Activated CD8-positive, alpha-beta memory T cell treated with anti-CD3 and anti-CD28 coated beads for 48 hours (primary cell): ENCODE results near the gene TPCN2.
"Not testable (repeated sequence)": the region's sequence is repeated elsewhere in the genome, so short reads cannot be mapped to it uniquely, and the experiment has no call there.

Source experiments
- DNase-seq, 3 experiments: peaks; one replicate each; pipeline ENCODE4 v3.0.0-alpha.2; 2020; ENCODE audit warnings: low read depth in 2 of 3, low spot score in 2 of 3

The TPCN2 gene

GRCh38 chr11:69048694-69049489, at the start of gene TPCN2:
TPCN2 (plus strand) TSS chr11:69048932; CDS start chr11:69048998, 66 bp downstream.
- peak; percentile 63 to 82 (median 77) for DNase-seq

DNA sequence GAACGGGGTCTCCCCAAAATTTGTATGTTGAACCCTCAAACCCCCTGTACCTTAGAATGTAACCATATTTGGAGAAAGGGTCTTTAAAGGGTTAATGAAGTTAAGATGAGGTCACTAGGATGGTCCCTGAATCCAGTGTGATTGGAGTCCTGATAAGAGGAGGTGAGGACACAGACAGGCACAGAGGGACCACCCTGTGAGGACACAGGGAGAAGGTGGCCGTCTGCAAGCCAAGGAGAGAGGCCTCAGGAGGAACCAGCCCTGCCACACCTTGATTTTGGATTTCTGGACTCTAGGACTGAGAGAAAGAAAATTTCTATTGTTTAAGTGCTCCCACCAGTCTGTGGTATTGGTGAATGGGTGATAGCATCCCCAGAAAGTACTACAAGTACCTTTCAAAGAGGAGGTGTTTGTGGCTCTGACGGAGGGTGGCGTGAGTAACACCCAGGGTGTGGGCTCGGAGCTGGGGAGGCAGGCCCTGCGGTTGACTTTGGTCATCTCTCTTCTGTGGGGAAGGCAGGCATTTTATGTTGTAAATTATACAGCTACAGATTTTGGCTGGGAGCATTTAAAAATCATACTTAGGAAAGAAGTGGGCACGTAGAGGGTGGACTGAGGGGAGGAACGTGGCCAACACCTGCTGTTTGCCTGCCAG, 49.5 kb upstream of the TPCN2 start:
- no peak for DNase-seq

DNA sequence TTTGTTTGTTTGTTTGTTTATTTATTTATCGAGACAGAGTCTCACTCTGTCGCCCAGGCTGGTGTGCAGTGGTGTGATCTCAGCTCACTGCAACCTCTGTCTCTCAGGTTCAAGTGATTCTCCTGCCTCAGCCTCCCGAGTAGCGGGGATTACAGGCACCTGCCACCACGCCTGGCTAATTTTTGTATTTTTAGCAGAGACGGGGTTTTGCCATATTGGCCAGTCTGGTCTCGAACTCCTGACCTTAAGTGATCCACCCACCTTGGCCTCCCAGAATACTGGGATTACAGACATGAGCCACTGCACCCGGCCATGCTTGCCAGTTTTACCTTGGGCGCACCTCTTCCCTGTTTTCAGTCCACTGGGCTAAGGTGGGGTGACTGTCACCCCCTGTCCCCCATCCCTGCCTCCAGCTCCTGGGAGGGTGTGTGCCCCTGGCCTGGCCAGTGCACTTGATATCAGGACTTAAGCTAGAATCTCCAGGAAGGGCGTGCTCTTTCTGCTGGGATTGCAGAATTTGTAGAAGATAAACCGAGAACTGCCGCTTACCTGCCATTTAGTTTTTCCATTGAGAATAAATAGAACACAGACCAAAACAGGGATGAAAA, 48.9 kb upstream of the TPCN2 start:
- DNase-seq: not testable (repeated sequence)

GRCh38 chr11:69000391-69000790, 48.3 kb upstream of the TPCN2 start:
- no peak for DNase-seq

DNA sequence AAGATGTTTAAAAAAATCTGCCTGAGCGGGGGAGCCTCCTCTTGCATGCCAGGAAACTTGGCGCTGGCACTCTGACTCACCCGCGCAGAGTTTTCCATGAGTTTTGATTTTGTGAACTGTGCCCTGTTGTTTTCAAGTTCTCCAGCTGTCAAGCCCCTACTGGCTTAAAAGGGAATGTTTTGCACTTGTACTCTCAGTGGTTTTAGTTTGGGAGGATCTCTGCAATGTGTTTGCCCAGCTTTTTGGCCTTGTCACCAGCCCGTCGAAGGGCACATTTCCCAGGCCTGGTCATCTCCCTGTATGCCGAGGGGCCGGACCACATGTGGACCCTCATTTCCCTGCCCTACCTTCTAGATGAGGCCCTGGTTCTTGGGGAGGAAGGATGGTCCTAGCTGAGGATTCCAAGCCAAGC, 47.9 kb upstream of the TPCN2 start:
- DNase-seq: no peak

GRCh38 chr11:69001243-69002081, 47.3 kb upstream of the TPCN2 start:
- DNase-seq: no peak

GRCh38 chr11:69002110-69002569, 46.6 kb upstream of the TPCN2 start:
- no peak for DNase-seq

DNA sequence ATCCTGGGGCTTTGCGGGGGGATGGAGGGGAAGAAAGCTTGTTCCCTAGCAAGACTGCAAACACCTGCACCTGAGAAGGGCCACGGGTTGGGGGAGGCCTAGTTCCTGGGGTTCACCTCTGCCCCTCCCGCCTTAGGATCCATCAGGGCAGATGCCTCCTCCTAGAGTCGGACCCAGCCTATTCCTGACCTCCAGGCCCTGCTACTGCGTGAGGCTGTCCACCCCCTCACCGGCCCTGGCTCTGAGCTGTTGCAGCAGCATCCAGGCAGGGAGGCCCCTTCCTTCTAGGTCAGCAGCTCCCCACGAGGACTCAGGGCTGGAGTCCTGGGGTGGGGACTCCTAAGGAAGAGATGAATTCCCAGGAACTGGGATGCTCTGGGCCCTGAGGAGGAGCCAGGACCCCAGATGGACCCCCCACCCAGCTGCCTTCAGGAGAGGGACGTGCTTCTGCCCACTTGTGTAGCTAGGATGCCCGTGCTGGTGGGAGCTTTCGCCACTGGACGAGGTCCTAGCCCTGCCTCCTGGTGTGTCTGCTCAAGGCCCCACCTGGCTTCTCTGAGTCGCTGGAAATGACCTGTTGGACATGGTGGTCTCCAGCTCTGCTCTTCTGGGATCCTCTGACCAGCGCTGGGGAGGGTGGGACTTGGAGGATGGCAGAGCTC, 46.0 kb upstream of the TPCN2 start:
- no peak for DNase-seq

DNA sequence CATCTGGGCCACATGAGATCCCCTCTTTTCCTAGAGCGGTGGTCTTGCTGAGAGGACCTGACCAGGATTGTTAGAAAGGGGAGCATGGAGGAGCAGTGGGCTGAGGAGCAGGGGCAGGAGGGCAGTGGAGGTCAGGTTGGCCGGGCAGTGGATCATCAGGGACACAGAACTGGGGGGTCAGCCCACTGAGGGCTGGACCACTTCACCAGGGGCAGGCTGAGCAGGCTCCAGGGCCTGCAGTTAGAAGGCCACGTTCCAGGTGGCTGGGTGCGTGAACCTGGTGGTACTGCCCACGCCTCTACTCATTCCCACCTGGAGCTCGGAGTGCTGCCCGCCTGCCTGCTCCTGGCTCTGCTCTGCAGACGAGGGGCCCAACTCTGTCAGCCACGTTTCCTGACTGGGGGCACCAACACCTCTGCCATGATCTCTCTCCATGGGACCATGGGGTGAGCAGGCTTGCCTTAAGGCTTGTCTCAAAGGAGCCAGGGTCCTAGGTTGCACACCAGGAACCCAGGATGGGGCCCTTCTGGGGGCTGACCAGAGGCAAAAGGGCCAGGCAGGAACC, 45.3 kb upstream of the TPCN2 start:
- DNase-seq: no peak

GRCh38 chr11:69003866-69004367, 44.8 kb upstream of the TPCN2 start:
- DNase-seq: no peak

- DNase-seq: no peak
These were observed 44.1 kb upstream of the TPCN2 start for GRCh38 chr11:69004411-69005182.

DNA sequence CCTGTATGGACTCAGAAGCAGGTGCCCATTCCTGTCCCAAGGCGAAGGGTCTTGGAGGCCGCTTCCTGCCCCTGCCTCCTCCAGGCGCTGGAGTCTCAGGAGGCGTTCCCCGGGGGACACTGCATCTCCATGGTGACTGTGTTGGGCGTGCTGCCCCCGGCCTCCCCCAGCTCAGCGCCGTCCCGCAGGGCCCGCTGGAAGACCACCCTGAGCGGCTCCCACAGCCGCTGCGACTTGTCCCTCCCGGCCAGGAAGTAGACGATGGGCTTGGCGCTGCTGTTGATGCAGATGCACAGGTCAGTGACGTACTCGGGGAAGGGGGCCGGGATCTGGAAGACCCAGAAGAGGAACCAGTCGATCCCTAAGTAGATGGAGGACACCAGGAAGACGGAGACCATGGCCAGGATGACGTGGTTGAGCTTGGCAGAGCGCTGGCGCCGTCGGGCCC, 43.5 kb upstream of the TPCN2 start:
- DNase-seq: no peak

DNA sequence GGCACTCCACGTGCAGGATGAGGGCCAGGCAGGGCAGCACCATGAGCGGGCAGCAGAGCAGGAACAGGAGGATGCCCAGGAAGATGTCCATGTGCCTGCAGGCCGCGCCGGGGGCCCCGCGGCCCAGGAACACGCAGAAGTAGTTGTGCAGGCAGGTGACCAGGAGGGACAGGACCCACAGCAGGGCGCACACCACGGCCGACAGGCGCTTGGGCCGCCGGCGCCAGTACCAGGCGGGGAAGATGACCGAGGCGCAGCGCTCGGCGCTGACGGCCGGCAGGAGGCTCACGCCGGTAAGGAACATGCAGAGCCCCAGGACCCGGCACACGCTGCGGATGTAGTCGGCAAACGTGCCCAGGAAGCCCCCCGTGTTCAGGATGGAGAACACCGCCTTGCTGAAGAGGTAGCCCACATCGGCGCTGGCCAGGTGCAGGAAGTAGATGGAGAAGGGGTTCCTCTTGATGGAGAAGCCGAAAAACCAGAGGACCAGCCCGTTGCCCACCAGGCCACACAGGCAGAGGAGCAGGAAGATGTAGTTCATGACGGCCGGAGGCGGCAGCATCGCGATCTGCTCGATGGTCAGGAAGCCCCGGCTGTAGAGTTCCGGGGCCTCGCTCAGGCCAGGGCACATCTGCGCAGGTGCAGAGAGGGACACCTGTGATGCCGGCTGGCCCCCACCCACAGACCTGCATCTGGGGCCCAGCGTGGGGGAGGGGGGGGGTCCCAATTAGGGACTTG, 42.9 kb upstream of the TPCN2 start:
- no peak for DNase-seq

GRCh38 chr11:69006816-69007215, 41.9 kb upstream of the TPCN2 start:
- DNase-seq: no peak

GRCh38 chr11:69007975-69008381, 40.8 kb upstream of the TPCN2 start:
- no peak for DNase-seq

DNA sequence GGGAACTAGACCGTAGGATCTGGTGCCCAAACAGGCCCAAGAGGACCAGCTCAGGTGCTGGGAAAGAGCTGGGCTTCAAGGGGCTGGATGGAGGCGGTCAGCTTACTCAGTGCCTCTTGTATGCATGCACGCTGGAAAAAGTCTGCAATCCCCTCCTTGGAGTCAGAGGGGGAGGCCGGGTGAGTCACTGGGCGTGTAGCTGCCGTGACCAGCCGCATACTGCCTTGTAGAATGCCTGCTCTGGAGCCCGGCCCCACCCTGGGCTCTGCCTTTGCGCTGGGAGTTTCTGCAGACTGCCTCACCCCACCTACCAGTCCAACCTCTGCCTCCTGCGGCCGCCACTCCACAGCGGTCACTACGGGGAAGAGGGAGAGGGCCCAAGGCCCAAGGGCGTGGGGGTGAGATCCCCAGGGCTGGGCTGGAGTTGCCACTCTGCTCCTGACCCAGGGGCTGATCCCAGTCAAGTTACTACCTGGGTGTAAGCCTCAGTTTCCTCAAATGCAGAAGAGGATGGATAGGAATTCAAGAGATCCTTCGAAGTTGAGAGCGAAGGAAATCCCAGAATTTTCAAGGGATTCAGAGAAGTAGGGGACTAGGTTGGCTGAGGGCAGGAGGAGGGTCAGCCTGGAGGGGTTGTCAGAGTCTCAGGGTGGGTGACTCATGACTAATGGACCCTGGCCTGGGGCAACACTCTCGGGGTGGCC, 39.8 kb upstream of the TPCN2 start:
- no peak for DNase-seq

DNA sequence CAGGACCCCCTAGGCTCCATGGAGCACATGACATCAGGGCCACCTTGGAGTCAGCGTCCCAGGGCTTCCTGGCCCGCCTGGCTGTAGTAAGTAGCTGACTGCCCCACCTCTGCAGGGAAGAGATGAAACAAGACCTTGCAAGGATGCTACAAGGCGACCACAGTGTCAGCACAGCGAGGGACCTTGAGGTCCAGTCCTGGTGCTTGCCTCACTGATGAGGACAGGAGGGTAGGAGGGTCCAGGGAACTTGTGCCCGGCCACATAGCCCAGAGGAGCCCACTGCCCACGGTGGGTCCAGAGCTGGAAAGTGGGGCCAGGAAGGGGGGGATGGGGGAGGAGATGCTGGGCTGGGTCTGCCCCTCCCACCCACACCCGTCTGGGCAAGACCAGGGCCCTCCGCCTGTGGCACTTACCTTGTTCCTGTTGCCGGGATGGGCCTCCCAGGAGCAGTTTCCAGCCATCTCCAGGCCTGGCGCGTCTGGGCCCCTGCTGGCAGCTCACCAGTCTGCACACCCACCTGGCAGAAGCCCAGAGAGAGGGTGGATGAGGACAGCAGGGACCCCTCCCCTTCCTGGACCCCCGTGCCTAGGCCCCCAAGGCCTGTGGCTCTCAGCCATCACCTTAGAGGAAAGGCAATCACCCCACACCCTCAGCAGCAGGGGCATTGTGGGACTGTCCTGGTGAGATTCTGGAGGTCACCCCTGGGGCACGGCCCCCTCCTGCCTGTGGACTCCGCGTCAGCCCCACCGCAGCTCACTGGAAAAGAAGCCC, 39.1 kb upstream of the TPCN2 start:
- no peak for DNase-seq
